Measurements from ENCODE around the gene VANGL2.

VANGL2 gene

DNA sequence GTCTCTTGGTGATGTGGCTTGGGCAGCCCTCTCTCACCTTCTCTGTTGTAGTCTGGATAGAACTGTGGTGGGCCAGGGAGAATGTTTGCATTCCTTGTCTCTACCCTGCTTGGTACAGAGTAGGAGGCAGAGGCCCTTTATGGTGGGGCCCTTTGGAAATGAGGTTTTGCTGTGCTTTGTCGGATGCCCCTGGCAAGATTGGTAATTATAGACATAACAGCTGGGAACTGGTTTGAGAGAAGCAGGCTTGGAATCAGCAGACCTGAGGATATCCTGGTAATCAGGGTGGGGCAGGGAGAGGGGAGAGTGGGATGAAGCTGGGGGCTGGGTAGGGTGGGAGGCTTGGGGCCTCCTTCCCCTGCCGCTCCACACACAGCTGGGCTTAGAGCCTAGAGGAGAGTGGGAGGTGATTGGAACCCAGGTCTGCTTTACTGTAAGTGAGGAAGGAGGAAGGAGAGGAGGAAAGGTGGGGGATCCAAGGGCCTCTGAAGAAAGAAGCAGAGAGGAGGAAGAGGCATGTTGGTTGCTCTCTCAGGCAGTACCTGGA lies 5.0 kb downstream of the VANGL2 start:
- no peak for DNase-seq (ENCODE audit: low read depth in 2 of 2)

DNA sequence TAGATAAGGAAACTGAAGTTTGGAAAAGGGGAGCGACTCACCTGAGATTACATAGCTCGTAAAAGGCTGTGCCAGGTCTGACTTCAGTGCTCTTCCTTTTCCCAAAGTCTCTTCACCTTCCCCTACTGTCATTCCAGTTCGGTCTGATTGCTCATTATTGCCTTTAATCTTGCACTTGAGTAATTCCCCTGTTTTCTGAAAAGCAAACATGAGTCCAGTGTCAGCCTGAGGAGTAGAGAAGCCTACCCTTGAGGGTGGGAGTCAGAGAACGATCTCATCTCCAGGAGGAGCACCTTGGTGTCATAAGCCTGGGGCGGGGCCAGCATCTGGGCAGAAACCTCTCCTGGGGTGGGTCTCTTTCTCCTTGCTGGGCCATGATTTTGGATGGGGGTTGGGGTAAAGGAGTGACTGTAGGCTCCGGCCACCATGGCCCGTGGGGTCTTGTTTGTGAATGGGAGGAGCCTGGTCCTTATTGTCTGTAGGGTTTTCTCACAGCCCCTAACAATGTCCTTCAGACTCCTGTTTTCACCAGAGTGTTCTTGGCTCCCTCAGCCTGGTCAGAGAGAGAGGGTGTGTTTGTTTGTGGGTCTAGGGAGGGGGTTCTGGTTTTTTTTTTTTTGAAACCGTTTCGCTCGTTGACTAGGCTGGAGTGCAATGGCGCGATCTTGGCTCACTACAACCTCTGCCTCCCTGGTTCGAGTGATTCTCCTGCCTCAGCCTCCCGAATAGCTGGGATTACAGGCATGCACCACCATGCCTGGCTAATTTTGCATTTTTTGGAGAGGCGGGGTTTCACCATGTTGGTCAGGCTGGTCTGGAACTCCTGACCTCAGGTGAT lies 6.0 kb downstream of the VANGL2 start:
- no peak for DNase-seq (ENCODE audit: low read depth in 2 of 2)

DNA sequence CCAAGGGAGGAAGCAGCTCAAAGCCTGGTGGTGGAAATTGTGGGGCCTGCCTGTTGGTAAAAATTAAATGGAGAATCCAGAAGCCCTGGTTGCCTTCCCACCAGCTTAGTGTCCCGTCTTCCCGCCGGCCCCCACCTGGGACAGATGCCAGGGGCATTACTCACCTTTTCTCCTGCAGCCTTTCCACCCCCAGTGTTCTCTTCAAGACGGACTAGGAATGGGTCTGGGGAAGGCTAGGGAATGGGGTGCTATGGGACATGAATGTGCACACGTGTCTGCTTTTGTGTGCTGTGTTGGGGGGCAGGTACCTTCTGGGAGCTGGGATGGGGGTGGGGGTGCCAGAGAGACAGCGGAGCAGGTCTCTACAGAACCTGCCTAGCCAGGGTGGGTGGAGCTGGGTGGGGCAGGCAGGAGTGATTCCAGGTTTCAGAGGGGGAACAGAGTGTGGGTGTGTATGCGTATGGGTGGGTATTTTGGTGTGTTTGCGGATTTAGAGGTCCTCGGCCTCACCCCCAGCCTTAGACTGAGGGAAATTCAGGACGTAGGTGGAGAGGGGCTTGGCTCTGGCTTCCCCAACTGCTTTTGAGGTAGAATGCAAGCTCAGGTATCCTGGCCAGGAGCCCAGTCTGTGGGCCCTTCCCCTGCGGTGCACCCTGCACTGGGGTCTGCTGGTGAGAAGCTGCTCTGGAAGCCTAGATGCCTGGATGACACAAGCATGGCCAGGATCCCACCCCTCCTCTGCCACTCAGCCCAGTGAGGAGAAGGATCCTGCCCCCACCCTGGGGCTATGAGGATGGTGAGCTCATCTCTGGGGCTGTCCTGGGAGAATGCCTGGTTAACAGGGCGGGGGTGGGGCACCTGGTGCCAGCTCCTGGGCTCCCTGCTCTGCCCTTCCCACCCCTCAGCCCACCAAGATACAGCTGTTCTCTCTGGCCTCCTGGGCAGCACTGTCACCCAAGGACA lies 7.8 kb downstream of the VANGL2 start:
- no peak for DNase-seq (ENCODE audit: low read depth in 2 of 2)

DNA sequence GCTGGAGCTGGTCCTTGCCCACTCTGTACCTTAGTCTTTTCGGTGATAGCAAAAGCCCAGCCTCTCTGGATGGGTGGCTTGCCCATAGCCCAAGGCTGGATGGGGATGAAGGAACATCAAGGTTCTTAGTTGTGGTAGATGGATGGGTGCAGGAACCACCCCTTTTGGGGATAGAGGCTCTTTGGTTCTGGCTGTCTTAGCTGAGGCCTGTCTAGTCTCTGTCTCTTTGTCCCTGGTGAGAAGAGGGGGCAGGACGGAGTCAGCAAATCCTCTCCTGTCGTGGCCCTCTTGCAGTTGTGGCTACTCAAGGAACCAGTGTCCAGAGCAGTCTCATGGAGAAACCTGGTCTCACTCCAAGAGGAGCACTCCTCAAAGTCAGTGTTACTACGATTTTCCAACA lies 8.5 kb downstream of the VANGL2 start:
- no peak for DNase-seq (ENCODE audit: low read depth in 2 of 2)

DNA sequence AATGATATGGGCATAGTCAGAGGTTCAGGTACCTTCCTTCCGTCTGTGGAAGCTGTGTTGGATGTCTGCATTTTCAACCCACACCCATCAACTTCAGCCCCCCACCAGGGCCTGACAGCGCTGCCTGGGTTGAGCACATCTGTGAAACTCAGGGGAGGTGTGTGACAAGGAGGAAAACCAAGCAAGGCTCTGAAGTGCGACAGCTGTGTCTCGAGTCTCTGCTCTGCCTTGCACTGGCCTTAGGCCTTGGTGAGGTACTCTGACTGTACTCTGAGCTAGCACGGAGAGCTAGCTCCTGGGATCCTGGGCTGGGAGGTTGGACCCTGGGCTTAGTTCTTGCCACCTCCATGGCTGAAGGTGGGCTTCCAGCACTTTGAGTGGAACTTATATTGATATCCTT lies 9.1 kb downstream of the VANGL2 start:
- DNase-seq (ENCODE audit: low read depth in 2 of 2) = no peak

DNA sequence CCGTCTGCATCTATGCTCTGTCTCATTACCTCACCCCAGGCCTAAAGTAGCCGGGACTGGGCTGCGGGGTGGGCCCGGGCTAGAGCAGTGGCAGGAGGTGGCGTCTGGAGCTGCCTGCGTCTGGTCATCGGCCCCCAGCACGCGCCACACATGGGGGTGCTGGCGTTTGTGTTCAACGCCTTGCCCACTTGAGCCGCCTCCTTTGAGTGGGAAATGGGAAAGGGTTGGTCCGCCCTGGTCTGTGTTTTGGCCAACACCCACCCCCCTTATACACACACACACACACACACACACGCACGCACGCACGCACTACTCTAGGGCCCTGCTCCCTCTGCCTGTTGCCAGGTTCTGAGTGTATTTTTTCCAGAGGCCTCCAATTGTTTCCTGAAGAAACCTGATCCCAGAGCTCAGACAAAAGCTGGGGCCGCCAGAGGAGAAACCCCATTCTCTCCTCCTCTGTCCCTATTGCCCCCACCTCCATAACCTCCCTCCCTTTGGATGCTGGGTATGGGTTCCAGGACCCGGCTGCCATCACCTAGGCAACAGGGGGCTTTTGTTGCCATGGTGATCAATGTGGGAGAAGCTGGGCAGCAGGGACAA lies 10.1 kb downstream of the VANGL2 start:
- DNase-seq (ENCODE audit: low read depth in 2 of 2) = no peak

DNA sequence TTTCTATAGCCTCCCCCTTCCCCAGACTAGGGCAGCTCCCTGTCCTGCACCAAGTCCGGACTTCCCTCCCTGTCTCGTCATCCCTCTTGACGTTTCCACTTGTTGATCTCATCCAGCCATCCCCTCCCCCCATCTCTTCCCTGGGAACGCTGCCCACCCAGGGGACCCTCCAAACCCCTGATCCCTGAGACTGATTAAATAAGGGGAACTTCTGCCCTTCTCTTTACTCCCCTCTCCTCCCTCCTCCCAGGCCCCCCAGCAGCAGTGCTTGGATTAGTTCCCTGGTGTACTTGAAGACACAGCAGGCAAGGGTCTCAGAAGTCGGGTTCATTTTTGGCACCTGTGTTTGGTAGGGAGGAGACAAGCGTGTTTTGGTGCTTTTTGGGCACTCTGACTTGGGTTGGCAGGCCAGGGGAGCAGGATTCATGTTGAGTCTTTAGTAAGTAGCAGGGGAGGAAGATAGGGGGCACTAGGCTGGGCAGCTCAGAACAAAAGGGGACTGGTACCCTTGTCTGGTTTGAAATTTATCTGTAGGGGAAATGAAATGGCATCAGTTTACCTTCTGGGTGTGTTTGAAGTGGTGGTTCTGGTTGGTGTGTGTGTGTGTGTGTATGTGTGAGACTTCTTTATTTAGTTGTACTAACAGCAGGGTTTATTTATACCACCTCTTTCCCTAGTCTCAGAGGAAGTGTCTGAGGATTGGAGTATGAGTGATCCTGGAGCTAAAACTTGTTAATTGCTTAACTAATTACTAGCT lies 11.1 kb downstream of the VANGL2 start:
- DNase-seq (ENCODE audit: low read depth in 2 of 2) = no peak

DNA sequence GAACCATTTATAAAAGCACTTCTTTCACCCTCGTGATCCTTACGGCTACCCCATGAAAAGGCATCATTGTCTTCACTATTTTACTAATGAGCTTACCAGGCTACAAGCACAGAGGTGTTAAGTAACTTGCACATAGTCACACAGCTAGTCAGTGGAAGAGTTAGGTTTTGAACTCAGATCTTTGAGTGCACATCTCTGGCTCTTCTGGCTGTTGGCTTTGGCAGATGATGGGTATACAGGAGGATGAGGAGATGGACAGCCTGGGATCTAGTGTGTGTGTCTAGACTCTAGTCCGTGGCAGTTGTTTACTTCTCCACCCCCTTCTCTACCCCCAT lies 11.6 kb downstream of the VANGL2 start:
- DNase-seq (ENCODE audit: low read depth in 2 of 2) = no peak

DNA sequence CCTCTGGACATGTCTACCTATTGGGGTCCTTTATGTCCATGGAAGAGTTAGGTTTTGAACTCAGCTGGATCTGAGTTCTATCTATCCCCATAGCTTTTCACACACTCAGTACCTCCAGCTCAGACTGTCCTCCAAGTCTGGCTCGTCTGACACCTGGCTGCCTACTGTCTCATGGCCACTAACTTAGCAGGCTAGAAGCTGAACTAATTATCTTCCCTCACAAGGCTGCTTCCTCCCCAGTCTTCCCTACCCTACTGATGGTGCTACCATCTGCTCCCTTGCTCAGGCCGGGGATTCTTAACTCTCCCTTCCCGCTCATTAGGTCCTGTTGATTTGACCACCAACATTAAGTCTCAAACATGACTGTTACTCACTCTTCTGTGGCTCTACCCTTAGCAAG lies 13.4 kb downstream of the VANGL2 start:
- DNase-seq (ENCODE audit: low read depth in 2 of 2) = no peak

DNA sequence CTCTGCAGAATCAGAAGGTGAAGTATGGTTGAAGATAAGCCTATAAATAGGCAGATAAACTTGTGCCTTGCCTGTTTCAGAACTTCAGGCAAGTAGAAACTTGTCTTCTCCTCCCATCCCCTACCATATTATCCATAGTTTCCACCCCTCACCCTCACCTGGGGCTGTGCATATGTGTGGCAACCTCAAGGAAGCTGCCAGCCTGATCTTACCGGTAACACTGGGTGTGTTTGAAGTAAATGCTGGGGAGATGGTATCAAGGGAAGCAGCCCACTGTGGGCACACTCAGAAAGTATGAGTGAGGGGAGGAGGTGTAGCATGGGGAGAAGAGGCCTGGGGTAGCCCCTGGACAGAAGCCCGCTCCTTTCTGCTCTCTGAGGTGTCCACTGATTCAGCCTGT lies 14.5 kb downstream of the VANGL2 start:
- DNase-seq (ENCODE audit: low read depth in 2 of 2) = no peak

DNA sequence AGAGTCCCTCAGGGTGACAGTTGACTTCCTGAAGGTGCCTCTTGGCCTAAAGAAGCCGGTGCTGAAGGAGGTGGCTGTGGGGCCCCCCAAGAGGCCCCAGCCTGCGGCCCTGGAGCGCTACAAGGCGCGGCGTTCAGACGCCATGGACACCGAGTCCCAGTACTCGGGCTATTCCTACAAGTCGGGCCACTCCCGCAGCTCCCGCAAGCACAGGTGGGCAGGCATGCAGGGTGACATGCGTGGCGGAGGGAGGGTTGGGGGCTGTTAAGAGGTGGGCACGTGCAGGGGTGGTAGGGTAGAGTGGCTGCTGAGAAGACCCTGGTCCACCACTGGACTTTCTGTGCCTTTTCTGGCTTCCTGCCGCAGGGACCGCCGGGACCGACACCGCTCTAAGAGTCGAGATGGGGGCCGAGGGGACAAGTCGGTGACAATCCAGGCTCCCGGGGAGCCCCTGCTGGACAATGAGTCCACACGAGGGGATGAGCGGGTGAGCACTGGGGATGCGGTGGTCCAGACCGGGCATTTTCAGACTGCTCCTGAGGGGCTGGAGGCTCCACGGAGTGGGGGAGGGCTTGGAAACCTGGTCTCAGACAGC lies 15.4 kb downstream of the VANGL2 start:
- DNase-seq (ENCODE audit: low read depth in 2 of 2) = no peak

DNA sequence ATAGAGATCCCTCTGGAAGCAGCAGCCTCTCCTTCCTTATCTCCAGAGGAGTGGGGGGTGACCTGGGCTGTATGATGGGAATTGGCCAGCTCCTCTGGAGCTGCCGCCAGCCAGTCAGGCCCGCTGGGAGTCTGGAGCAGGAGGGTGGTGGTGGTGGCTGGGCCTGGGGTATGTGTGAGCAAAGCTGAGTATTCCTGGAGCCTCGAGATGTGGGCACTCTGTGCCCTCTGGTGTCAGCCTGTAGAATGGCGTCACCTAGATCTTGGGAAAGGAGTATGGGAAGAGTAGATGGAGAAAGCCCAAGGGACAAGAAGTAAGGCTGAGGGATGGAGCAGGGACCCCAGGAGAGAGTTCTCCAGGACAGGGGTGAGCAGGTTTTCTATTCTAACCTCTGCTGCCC lies 16.0 kb downstream of the VANGL2 start:
- DNase-seq (ENCODE audit: low read depth in 2 of 2) = no peak

DNA sequence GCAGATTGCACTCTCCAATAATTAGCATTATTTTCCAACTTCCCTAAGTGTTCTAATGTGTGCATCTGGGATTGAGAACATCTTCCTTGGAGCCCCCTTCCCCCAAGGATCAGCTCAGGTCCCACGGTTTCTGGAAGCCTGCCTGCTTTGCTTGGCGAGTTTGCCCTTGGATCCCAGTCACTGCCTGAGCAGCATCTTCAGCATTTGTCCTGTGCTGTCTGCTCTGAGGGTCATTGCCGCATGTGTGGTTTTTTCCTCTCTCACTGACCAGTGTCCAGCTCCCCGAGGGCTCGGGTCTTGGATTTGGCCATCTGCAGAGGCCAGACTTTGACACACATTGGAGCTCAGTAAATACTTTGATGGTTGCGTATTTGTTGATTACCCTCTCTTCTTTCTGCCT lies 18.1 kb downstream of the VANGL2 start:
- DNase-seq (ENCODE audit: low read depth in 2 of 2) = no peak

DNA sequence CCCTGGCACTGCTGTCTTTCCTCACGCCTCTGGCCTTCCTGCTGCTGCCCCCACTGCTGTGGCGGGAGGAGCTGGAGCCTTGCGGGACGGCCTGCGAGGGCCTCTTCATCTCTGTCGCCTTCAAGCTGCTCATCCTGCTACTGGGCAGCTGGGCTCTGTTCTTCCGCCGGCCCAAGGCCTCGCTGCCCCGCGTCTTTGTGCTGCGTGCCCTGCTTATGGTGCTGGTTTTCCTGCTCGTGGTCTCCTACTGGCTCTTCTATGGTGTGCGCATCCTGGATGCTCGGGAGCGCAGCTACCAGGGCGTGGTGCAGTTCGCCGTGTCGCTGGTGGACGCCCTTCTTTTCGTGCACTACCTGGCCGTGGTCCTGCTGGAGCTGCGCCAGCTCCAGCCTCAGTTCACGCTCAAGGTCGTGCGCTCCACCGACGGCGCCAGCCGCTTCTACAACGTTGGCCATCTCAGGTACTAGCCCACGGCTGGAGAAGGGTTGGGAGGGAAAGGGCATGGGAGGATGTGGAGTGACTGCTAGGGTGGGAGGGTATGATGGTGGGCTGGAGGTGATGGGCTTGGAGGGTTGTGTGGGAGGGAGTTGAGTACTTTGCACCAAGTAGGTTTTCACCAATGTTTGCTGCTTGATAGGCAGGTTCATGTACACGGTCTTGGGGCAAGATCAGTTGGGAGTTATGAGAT lies 18.9 kb downstream of the VANGL2 start:
- no peak for DNase-seq (ENCODE audit: low read depth in 2 of 2)

DNA sequence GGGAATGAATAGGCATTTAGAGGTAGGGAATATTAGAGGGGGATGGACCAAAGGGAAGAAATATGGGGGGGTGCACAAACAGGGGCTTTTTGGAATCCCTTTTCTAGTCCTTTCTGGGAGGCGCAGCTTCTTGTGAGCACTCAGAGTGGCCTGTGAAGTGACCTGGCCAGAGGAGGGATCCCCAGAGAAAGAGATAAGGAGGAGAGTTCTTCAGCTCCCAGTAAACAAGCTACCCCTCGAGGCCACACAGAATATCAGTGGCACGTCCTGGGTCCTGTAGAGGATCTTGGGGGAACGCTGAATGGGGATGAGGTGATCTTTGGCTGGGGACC lies 19.4 kb downstream of the VANGL2 start:
- no peak for DNase-seq (ENCODE audit: low read depth in 2 of 2)

DNA sequence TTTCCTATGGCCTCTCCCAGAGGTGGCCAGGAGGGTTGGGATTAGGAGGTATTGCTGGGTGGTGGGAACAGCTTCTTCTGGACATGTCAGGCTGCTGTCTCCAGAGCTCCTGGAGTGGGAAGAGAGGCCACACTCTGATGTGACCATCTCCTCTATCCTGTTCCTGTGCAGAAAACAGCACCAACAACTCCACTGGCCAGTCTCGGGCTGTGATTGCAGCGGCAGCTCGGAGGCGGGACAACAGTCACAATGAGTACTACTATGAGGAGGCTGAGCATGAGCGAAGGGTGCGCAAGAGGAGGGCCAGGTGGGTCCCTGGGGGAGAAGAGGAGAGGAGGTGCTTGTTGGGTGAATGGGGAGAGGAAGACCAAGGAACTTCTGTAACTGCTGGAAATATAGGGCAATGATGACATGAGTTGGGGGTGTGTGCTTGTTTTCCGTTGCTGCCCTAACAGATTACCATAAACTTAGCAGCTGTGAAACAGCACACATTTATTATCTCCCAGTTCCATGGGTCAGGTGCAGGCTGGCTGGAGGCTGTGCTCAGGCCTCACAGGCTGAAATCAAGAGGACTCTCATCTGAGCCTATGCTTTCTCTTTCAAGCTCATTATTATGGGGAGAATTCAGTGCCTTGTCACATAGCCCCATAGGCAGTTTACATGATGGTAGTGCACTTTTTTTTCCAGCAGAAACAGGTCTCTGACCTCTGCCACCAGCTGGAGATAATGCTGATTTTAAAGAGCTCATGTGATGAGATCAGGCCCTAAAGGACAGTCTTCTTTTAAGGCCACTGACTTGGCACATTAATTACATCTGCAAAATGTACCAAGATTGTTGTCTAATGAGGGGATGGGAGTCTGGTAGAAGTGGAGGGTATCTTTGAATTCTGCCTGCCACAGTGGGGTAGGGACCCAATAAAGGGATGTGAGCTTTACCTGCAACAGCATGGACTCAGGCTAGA lies 20.8 kb downstream of the VANGL2 start:
- DNase-seq (ENCODE audit: low read depth in 2 of 2) = no peak

DNA sequence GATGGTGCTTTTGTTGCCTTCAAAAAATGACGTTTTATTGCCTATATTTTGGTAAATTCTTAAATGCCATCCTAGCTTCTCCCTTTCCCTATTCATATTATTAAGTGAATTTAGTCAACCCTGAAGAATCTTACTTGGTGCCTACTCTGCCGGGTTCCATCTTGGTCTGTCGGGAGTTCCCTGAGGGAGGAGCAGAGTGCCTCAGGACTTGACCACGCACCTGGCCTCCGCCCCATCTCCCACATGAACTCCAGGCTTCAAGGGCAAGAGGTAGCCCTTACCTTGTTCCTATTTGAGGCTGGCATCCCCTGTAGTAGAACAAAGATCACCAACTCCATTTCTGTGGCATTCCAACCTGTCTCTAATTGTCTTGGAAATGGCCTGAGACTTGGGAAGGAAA lies 21.5 kb downstream of the VANGL2 start:
- DNase-seq (ENCODE audit: low read depth in 2 of 2) = no peak

DNA sequence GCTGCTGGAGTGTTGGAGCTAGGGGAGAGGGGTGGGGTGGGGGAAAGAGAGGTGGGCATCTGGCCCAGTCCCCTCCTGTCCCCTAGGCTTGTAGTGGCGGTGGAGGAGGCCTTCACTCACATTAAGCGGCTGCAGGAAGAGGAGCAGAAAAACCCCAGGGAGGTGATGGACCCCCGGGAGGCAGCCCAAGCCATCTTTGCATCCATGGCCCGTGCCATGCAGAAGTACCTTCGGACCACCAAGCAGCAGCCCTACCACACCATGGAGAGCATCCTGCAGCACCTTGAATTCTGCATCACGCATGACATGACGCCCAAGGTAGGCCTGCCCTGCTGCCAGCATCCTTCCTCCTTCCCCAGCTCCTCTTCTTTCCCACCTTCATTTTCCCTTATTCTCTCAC lies 23.6 kb downstream of the VANGL2 start:
- DNase-seq (ENCODE audit: low read depth in 2 of 2) = no peak

DNA sequence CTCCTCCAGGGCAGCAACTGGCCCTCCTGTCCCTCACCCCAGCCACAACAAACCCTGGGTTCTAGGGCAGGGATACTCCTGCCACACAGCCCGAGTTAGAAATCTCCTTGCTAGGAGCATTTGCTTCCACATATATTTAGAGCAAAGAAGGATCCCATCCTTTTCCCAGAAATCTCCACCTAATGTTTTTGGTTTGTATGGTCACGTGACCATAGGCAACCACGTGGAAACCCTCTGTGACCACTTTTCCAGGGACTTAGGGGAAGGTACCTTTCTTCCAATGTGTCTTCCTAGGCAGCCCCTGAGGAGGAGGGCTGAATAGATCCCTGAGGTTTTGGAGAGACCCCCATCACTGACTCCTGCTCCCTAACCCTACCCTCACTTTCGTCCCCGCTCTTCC lies 25.5 kb downstream of the VANGL2 start:
- DNase-seq (ENCODE audit: low read depth in 2 of 2) = no peak

DNA sequence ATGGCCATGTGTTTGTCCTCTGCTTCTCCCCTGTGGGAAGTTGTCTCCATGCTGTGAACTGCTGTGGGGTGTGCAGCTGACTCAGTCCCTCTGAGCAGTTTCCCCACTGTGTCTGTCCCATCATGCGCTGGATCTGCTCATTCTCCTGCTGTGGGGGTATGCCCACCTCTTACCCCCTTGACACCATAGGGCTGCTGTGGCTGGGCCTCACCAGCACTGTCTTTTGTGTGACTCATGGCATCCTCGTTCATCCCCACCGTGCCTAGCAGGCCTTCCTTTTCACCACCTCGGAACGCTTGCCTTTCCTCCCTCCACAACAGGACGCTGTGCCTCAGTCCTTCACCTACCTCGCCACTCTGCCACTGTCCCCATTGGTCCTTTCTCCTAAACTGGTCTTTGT lies 27.3 kb downstream of the VANGL2 start:
- DNase-seq (ENCODE audit: low read depth in 2 of 2) = no peak

All from stimulated activated CD8-positive, alpha-beta memory T cell treated with anti-CD3 and anti-CD28 coated beads, Interleukin-7, amount 100 ng/mL, for 4 hours (primary cell).